ENCODE data around the gene SC5D. TPM values are rescaled to one million over a fixed set of nuclear protein-coding genes. Genes with fewer than 3 reads are reported as not detected.

Gene SC5D
- total and polyA plus RNA-seq, 2 of the 4 experiments (the other 2 are of a cell fraction) = 21.3 to 21.7 TPM

DNA sequence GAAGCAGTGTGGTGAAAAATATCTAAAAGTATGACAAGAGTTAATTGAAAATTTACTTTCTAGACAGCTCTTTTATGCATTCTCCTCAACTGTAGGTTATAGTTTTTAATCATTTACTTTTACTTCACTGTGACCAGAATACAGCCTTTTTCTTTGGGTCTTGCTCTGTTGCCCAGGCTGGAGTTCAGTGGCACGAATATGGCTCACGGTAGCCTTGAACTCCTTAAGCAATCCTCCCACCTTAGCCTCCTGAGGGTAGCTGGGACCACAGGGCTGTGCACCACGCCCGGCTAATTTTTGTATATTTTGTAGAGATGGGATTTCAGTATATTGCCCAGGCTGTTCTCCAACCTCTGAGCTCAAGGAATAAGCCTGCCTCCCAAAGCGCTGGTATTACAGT is 5.3 kb downstream of the SC5D start:
- ChIA-PET POLR2A (ENCODE audit: unreplicated experiment) (no interaction called here), CTCF (no interaction called here)
- Histone ChIP-seq H3K4me3 (ENCODE audit: insufficient read depth, low read depth, low read length) (no peak overlapping the region), H3K56ac (ENCODE audit: extremely low read depth, insufficient read depth, low read length) (no peak overlapping the region), H3K18ac (ENCODE audit: low read depth, low read length) (no peak overlapping the region), H3K4ac (ENCODE audit: low read depth, low read length) (no peak overlapping the region), H2BK15ac (ENCODE audit: low read depth, low read length) (no peak overlapping the region), H3K9me1 (ENCODE audit: insufficient read depth, low read length) (no peaks in the 10 kb centered on the region; the same call in 1 of the 2 replicates), H3K27ac (ENCODE audit: insufficient read depth, low read length) (no peak overlapping the region), H2BK20ac (ENCODE audit: low read depth, low read length) (no peak overlapping the region), H4K91ac (ENCODE audit: insufficient read depth, low read depth, low read length) (no peak overlapping the region), H2BK120ac (ENCODE audit: low read depth, low read length) (no peak overlapping the region), H3K9ac (ENCODE audit: low read depth, low read length) (no peak overlapping the region), H3K4me2 (ENCODE audit: low read depth, low read length) (no peak overlapping the region), H4K5ac (ENCODE audit: low read depth, low read length) (no peak overlapping the region), H3K9me3 (ENCODE audit: control insufficient read depth, insufficient read depth, low read length) (no peaks in the 10 kb centered on the region), H3K79me1 (ENCODE audit: low read depth in 1 of 2, low read length in 2 of 2) (peaks cover 16 to 35% of the 10 kb centered on the region in 2 experiments), H3K36me3 (ENCODE audit: control insufficient read depth, insufficient read depth, low read length) (peaks cover 2% of the 10 kb centered on the region; the same call in 1 of the 2 replicates), H2AFZ (replicated peaks; ENCODE audit: low read length, poor library complexity) (no peak overlapping the region), H2AK9ac (replicated peaks; ENCODE audit: low read depth, low read length, poor library complexity) (no peak overlapping the region), H3K27me3 (ENCODE audit: control insufficient read depth, insufficient read depth, low read length) (no peaks in the 10 kb centered on the region), H3K4me1 (ENCODE audit: control insufficient read depth, insufficient read depth, low read length) (no peaks in the 10 kb centered on the region), H2BK5ac (ENCODE audit: low read depth, low read length, poor library complexity, severe bottlenecking) (no peak overlapping the region), H3K14ac (replicated peaks; ENCODE audit: low read depth, low read length) (no peak overlapping the region), H4K8ac (ENCODE audit: low read depth in 2 of 2, low read length in 2 of 2) (no peak overlapping the region), H2AK5ac (ENCODE audit: low read depth, low read length) (no peak overlapping the region), H4K20me1 (ENCODE audit: insufficient read depth, low read length) (no peaks in the 10 kb centered on the region), H3K23ac (ENCODE audit: low read depth, low read length) (no peak overlapping the region)
- BruUV-seq (replicated peaks) = no TSS peak
- dilution Hi-C loops (cut with HindIII; ENCODE audit: low sequenced_read_pairs, unreplicated experiment) (no loop called here), in situ Hi-C loops (cut with MboI; ENCODE audit: low sequenced_read_pairs) (no loop called here), intact Hi-C loops (cut with micrococcal nuclease) (no loop called here)
- DNase-seq = no peak
- no CpG with 5 or more reads among the region's 5 CpGs for WGBS, 2 experiments (ENCODE audit: extremely low coverage in 2 of 2, insufficient read length in 1 of 2)
- TF ChIP-seq CEBPB (IDR thresholded peaks at IDR 0.05; ENCODE audit: low read depth, low read length) (no peak), SMC3 (IDR thresholded peaks at IDR 0.05; ENCODE audit: low read depth, low read length) (no peak), BHLHE40 (IDR thresholded peaks at IDR 0.05; ENCODE audit: low read depth, low read length) (no peak), POLR2A (IDR thresholded peaks at IDR 0.05; ENCODE audit: low read depth, low read length) (no peak), NFE2L2 (IDR thresholded peaks at IDR 0.05; ENCODE audit: low read depth, low read length) (no peak), MXI1 (IDR thresholded peaks at IDR 0.05; ENCODE audit: borderline replicate concordance, low read depth, low read length) (no peak), RAD21 (IDR thresholded peaks at IDR 0.05; ENCODE audit: low read length) (no peak), RFX5 (IDR thresholded peaks at IDR 0.05; ENCODE audit: low read depth, low read length) (no peak)
- TF ChIP-seq, protein P1, sequence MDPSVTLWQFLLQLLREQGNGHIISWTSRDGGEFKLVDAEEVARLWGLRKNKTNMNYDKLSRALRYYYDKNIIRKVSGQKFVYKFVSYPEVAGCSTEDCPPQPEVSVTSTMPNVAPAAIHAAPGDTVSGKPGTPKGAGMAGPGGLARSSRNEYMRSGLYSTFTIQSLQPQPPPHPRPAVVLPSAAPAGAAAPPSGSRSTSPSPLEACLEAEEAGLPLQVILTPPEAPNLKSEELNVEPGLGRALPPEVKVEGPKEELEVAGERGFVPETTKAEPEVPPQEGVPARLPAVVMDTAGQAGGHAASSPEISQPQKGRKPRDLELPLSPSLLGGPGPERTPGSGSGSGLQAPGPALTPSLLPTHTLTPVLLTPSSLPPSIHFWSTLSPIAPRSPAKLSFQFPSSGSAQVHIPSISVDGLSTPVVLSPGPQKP (IDR thresholded peaks at IDR 0.05; ENCODE audit: borderline replicate concordance, low read depth, low read length) = no peak
- TF ChIP-seq, protein P2, sequence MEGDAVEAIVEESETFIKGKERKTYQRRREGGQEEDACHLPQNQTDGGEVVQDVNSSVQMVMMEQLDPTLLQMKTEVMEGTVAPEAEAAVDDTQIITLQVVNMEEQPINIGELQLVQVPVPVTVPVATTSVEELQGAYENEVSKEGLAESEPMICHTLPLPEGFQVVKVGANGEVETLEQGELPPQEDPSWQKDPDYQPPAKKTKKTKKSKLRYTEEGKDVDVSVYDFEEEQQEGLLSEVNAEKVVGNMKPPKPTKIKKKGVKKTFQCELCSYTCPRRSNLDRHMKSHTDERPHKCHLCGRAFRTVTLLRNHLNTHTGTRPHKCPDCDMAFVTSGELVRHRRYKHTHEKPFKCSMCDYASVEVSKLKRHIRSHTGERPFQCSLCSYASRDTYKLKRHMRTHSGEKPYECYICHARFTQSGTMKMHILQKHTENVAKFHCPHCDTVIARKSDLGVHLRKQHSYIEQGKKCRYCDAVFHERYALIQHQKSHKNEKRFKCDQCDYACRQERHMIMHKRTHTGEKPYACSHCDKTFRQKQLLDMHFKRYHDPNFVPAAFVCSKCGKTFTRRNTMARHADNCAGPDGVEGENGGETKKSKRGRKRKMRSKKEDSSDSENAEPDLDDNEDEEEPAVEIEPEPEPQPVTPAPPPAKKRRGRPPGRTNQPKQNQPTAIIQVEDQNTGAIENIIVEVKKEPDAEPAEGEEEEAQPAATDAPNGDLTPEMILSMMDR (conservative IDR thresholded peaks at IDR 0.05; ENCODE audit: low read depth, low read length) = no peak
- TF ChIP-seq, protein P3, sequence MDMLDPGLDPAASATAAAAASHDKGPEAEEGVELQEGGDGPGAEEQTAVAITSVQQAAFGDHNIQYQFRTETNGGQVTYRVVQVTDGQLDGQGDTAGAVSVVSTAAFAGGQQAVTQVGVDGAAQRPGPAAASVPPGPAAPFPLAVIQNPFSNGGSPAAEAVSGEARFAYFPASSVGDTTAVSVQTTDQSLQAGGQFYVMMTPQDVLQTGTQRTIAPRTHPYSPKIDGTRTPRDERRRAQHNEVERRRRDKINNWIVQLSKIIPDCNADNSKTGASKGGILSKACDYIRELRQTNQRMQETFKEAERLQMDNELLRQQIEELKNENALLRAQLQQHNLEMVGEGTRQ (IDR thresholded peaks at IDR 0.05; ENCODE audit: low read depth, low read length) = no peak
- ATAC-seq (ENCODE audit: low read depth) = no peak
